GM12865 (cell line): ENCODE data around the gene CAPZB.

Experiments
- DNase-seq: peaks from one replicate; pipeline ENCODE4 v3.0.0; 2010; ENCODE audit warnings: low read depth
- H3K4me3 ChIP-seq: 2 replicates; pipeline ENCODE4 v1.5.1; 2011; ENCODE audit warnings: mild to moderate bottlenecking, low read depth, low read length, control low read depth
- TF ChIP-seq, protein P1 (sequence below): IDR thresholded peaks from 2 replicates; pipeline ENCODE4 v1.5.1; 2011; ENCODE audit warnings: low read length, control low read depth, low read depth, inconsistent platforms; ENCODE audit not compliant: insufficient read depth; ENCODE audit errors: missing control alignments

The CAPZB gene

GRCh38 chr1:19370453-19371170 lies 114.7 kb downstream of the CAPZB start:
- H3K4me3 ChIP-seq = no peak overlapping the region
- DNase-seq = no peak
- TF ChIP-seq, protein P1, sequence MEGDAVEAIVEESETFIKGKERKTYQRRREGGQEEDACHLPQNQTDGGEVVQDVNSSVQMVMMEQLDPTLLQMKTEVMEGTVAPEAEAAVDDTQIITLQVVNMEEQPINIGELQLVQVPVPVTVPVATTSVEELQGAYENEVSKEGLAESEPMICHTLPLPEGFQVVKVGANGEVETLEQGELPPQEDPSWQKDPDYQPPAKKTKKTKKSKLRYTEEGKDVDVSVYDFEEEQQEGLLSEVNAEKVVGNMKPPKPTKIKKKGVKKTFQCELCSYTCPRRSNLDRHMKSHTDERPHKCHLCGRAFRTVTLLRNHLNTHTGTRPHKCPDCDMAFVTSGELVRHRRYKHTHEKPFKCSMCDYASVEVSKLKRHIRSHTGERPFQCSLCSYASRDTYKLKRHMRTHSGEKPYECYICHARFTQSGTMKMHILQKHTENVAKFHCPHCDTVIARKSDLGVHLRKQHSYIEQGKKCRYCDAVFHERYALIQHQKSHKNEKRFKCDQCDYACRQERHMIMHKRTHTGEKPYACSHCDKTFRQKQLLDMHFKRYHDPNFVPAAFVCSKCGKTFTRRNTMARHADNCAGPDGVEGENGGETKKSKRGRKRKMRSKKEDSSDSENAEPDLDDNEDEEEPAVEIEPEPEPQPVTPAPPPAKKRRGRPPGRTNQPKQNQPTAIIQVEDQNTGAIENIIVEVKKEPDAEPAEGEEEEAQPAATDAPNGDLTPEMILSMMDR = no peak

DNA sequence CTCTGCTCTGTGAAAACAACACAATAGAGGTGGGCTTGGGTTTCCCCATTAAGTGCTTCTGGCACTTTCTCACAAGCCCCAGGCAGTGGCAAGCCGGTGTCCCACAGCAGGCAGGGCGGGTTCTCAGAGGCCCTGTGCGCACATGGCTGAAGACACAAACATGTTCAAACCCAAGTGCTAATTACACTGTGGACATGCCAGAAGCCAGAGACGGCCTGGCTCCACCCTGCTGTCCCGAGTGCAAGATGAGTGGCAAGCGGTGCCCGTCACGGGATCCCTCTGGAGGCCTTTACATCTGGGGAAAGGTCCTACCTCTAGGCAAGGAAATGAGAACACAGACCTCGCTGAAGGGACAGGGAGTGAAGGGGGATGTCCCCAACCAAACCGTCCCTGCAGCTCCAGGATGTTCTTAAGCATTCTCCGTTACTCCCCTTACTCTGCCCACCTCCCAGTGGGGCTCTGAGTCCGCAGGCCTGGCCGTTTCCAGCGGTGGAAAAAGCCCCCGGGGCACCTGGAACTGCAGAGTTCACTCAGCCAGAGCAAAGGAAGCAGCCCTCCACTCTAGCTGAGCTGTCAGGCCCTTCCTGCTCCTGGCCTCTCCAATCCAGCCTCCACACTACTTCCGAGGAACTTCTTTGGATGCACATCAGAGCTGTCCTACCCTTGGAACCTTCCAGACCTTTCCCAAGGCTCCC lies 115.8 kb downstream of the CAPZB start:
- no peak overlapping the region for H3K4me3 ChIP-seq
- TF ChIP-seq, protein P1 = no peak
- no peak for DNase-seq

DNA sequence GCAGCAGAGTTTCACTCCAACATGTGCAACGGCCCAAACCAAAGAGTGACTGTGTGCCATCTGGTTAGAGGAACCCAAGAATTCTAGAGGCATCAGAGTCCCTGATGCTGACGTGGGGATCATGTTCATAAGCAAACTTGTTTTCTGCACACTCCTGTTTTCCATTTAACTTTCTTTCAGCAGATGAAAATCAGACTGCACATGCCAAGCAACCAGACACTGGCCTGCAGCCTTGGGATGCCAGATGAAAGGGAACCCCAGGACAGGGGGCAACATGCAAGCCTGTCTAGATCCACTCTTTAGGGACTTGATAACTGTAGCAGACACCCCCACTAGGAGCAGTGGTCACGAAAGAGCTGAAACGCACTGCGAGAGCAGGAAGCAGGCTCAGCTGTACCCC lies 116.4 kb downstream of the CAPZB start:
- no peak for DNase-seq
- TF ChIP-seq, protein P1 = no peak
- H3K4me3 ChIP-seq = no peak overlapping the region

- TF ChIP-seq, protein P1 = no peak
- H3K4me3 ChIP-seq = no peak overlapping the region
- no peak for DNase-seq
Observed at GRCh38 chr1:19368050-19368449, 117.3 kb downstream of the CAPZB start.

DNA sequence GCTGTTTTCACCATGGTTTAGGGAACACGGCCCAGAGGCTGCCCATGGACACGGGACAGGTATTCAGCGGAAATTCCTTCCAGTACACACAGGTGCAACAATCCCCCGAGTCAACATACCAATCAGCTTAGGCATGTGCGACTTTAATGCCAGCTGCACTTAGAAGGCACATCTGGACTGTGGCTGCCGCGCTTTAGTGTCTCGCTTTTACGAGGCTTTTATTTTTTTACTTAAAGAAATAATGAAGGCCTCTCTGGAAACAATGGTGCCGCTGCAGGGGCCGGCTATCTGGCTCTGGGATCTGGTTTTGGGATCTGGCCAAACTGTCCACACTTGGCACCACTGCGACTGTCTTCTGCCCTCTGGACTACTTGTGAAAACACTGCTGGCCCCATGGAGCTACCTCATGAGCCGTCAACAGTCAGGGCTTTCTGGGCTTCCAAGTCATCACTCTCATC lies 117.7 kb downstream of the CAPZB start:
- TF ChIP-seq, protein P1 = no peak

GRCh38 chr1:19366599-19367536 lies 118.5 kb downstream of the CAPZB start:
- no peak overlapping the region for H3K4me3 ChIP-seq
- TF ChIP-seq, protein P1 = no peak
- DNase-seq = no peak

More for the DNA sequence above, 117.7 kb downstream of the CAPZB start:
- no peak for DNase-seq
- no peak overlapping the region for H3K4me3 ChIP-seq
